GM08714 (cell line): Measurements from ENCODE around the gene PRXL2C.

Source experiments
- H3K4me3 ChIP-seq: fragments of 200-500 bp; sonication (Bioruptor generic); 2 replicates; pipeline ENCODE4 v1.5.1; 2014; ENCODE audit warnings: mild to moderate bottlenecking, low read length, inconsistent platforms
- ZNF274 ChIP-seq: IDR thresholded peaks from 2 replicates; pipeline ENCODE4 v1.6.1; 2012; ENCODE audit warnings: mild to moderate bottlenecking, low read depth, low read length

PRXL2C gene

GRCh38 chr9:96609732-96610131 is 45.4 kb downstream of the PRXL2C start:
- H3K4me3 ChIP-seq, result no peak overlapping the region
- TF ChIP-seq ZNF274, result no peak

GRCh38 chr9:96607971-96608370 is 47.1 kb downstream of the PRXL2C start:
- no peak for TF ChIP-seq ZNF274
- no peak overlapping the region for H3K4me3 ChIP-seq

GRCh38 chr9:96605328-96605727 is 49.8 kb downstream of the PRXL2C start:
- no peak overlapping the region for H3K4me3 ChIP-seq
- no peak for TF ChIP-seq ZNF274

- H3K4me3 ChIP-seq, result no peak overlapping the region
- TF ChIP-seq ZNF274, result no peak
Measured at GRCh38 chr9:96604004-96604319, 51.2 kb downstream of the PRXL2C start.

- H3K4me3 ChIP-seq, result no peak overlapping the region
- no peak for TF ChIP-seq ZNF274
Measured at GRCh38 chr9:96603305-96604003, 51.7 kb downstream of the PRXL2C start.

GRCh38 chr9:96599298-96599697 is 55.8 kb downstream of the PRXL2C start:
- no peak for TF ChIP-seq ZNF274
- no peak overlapping the region for H3K4me3 ChIP-seq

GRCh38 chr9:96596601-96597111 is 58.5 kb downstream of the PRXL2C start:
- H3K4me3 ChIP-seq, result no peak overlapping the region
- TF ChIP-seq ZNF274, result no peak
